HG02840 (cell line): Measurements from ENCODE around the gene C19orf25.
"Not testable (repeated sequence)": the region's sequence is repeated elsewhere in the genome, so short reads cannot be mapped to it uniquely, and the experiment has no call there.

Experiments used
- ATAC-seq: cut with Tn5 transposase; IDR thresholded peaks from one replicate; pipeline ENCODE4 v1.9.1; 2021; ENCODE audit warnings: mild to moderate bottlenecking, moderate library complexity, moderate number of reproducible peaks; ENCODE audit not compliant: unreplicated experiment, low FRiP score

The C19orf25 gene

DNA sequence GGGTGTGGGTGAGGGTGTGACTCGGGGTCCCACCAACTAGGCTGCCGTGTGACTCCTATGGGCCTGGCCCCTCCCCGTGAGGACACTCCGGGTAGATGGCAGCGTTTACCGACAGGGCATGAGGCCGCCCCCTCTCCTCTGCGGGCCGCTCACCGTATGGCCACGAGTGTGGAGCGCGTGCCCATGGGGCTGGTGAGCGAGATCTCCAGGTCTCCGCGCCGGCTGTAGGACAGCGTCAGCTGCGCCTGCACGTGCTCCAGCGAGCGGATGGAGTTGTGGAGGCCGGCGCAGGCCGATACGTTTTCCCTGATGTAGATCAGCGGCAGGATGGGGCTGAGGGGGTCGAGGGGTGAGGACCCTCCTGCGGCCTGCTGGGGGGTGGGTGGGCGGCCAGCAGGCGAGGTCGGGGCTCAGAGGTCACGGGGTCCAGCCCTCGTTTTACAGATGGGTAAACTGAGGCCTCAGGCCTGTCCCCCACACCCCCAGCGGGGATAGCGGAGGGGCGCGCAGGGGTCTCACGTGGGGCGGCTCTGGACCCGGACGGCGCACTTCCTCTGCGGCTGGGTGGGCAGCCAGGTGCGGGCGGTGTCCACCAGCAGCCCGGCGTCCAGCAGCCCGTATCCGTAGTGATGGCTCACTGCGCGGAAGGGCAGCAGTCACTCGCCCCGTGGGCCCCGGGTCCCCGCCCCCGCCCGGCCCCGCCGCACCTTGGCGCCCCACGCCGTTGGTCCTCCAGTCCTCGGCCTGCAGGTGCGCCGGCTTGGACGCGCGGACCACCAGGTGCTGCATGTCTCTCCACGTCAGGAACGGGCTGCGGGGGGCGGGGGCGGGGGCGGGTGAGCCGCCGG is 4.3 kb upstream of the C19orf25 start:
- no peak for ATAC-seq

DNA sequence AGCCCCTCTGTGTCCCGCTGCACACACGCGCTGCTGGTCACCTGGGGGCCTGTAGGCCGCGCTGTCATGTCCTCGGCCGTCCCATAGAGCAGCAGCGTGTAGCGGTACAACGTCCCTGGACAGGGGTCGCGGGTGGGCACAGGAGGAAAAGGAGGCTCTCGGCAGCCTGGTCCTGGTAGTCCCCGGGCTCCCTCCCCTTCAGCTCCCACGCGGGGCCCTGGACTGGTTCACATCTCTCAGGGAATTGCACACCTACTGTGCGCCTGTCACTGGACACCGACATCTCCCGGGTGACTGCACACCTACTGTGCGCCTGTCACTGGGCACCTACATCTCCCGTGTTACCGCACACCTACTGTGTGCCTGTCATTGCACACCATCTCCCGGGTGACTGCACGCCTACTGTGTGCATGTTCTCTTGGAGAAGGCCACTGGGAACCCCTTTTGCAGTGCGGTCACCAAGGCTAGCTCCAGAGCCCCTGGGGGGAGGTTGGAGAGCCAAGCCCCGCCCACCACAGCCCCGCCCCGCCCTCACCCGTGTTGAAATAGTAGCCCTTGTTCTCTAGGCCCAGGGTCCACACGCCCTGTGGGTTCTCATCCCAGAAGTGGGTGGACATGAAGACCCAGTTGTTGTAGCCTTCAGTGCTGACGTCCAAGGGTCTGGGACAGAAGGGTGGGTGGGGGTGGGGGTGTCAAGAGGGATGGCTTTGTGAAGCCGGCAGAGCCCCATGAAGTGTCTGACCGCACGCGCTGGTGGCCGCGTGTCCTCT is 3.5 kb upstream of the C19orf25 start:
- ATAC-seq, result no peak

DNA sequence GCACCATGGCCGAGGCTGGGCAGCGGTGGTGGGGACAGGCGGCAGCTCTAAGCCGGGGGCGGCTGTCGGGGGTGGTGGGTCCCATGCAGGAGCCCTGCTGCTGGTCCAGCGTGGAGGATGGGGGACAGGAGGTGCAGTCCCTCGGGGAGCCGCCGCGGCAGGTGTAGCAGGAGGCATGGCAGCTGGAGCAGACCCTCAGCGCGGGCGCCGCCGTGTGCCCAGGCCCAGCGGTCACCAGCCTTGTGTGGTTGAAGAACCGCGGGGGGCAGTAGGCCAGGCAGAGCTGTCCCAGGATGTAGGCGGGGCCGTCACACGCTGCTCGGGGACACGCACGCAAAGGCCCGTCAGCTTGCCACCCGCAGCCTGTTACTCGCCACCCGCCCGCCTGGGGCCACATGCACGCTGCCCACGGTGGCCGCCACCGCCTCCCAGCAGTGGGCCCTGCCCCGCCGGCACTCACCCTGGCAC is 2.9 kb upstream of the C19orf25 start:
- ATAC-seq, result no peak

DNA sequence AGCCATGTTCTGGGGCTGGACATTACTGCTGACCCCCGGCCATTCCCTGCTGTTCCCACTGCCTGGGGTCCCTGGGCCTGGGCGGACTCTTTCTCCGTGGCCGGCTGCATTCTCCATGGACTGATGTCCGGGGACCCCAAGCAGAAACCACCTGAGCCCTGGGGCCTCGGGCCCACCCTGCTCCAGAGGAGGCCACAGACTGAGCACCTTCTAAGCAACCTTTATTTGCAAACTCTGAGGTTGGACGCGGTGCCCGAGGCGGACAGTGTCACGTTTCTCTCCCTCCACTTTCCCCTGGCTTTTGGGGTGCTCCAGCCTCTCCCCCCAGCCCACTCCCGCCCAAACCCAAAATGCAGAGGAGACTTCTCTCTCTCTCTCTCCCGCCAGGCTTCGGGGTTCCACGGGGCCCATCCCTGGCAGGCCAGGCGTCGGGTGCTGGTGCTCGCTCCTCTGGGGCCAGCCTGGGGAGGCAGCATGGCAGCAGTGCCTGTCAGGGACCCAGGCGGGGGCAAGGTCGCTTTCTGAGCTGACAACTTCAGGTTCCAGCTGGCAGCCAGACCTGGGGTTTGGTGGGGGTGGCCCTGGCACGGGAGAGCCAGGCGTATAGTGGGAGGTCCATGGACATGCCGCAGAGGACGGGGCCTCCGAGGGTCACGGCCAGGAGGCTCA is 2.3 kb upstream of the C19orf25 start:
- no peak for ATAC-seq

DNA sequence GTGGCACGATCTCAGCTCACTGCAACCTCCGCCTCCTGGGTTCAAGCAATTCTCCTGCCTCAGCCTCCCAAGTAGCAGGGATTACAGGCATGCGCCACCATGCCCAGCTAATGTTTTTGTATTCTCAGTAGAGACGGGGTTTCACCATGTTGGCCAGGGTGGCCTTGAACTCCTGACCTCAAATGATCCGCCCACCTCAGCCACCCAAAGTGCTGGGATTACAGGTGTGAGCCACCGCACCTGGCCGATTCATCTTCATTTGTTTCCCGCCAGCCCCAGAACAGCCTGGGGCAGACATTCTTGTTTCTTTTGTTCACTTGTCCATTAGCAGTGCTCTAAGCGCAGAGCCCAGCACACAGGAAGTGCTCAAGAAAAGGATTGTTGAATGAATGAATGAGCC is 2.0 kb downstream of the C19orf25 start:
- not testable (repeated sequence) for ATAC-seq

DNA sequence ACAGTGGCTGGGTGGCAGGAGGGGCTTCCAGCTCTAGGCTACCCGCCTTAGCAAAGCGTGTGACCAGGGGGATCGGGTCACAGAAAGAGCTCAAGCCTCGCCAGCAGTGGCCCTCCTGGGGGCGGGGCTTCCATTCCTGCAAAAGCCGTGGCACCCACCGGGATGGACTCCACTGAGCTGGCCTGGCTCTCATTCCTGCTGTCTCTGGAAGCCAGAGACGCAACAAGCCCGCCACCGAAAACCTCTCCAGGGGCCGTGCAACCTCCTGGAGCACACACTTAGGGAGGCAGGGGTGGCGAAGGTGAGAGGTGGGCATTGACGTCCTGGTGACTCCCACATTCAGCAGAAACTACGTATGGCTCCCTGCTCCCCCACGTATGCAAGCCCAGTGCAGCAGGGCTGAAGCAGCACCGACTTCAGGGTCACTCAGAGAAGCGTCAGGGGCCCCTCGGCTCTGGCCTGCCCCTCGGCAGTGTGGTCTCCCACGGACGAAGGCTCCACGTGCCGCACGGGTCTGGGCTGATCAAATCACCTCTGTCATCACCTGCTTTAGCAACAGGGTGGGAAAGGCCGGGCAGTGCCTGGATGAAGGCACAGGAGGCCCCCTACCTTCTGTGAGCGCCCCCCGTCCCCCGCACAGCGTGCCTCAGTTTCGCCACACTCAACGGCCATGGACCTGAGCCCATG is 3.1 kb downstream of the C19orf25 start:
- ATAC-seq, result no peak

DNA sequence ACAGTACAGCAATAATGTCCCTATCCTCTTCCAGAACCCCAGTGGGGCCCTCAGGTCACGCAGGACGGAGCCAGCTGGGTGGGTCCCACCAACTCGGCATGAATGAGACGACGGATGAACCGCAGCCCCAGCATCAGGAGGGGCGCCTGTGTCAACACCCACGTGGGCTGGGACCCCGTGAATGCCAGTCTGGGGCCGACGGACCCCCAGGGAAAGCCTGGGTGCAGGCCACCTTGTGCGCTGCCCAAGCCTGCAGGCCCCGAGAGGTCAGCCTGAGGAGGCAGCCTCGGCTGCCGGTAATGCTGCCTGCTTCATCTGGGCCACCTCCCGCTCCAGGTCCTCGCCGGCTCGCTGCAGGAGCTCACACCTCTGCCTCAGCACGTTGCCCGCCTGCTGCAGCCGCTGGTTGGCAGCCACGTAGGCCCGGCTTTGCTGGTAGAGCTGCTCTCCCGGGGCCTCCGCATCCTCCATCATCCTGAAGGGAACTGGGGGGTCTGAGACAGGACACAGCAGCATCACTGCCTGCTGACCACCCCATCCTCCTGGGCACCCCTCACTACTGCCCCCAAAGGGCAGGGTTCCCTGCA is 4.2 kb downstream of the C19orf25 start:
- no peak for ATAC-seq

DNA sequence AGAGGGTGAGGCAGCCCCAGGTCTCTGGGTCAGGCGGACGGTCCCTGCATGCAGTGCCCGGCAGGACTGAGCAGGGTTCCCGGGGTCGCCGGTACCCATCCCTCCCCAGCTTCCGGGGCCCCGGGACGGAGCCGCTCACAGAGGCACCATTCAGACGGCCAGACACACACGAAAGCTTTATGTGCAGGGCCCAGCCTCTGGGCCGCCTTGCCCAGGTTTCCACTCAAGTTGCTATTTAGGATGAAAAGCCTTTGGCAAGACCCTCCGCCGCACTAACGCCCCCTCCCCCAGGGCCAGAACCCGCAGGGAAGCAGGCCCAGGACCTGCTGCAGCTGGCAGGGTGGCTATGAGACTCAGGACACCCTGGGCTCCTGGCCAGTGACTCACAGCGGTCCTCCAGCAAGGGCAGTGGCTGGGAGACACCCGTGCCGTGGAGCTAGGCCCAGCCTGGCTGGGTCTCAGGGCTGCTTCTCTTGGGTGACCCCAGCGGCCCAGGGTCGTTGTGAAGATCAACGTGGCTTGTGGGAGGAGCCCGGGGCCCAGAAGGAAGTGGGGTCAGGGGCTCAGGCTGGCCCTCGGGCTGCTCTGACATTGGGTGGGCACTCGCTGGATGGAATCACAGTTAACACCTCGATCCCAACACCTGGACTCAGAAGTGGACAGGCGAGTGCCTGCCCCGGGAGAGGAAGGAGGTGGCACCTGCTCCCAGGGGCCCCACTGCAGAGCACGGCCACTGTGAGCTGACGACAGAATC is 4.8 kb downstream of the C19orf25 start:
- ATAC-seq, result no peak

DNA sequence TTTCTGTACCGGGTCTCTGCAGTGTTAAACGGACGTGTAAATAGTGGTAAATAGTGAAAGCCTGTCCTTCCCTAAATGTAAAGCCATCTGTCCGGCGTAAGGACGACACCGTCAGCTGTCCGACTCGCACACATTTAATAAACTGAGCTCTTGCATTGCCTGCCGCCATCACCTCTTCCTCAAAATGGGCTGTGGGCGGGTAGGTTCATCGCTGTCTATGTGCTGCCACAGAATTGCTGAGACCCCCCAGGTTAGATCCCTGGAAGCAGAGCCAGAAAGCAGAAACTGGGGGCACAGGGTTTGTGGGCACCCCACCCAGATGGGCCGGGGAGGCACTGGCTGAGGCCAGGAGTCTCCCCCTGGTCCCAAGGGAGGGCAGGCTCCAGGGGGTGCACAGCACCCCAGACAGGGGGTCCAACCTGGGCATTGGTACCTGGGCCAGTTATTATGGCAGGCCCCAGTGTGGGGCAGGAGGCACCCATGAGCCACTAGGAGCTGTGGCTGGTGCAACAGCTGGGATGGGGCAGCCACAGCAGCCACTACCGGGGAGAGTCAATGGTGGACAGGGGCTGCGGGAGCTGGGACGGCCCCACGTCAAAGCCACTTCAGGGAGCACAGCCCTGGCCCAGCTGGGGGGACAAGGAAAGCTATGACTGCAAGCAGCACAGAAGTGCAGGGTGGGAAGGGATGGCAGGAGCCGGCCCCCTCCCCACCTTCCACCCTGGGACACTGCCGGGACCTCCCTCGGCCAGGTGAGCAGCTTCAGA is 5.7 kb downstream of the C19orf25 start:
- ATAC-seq, result no peak

DNA sequence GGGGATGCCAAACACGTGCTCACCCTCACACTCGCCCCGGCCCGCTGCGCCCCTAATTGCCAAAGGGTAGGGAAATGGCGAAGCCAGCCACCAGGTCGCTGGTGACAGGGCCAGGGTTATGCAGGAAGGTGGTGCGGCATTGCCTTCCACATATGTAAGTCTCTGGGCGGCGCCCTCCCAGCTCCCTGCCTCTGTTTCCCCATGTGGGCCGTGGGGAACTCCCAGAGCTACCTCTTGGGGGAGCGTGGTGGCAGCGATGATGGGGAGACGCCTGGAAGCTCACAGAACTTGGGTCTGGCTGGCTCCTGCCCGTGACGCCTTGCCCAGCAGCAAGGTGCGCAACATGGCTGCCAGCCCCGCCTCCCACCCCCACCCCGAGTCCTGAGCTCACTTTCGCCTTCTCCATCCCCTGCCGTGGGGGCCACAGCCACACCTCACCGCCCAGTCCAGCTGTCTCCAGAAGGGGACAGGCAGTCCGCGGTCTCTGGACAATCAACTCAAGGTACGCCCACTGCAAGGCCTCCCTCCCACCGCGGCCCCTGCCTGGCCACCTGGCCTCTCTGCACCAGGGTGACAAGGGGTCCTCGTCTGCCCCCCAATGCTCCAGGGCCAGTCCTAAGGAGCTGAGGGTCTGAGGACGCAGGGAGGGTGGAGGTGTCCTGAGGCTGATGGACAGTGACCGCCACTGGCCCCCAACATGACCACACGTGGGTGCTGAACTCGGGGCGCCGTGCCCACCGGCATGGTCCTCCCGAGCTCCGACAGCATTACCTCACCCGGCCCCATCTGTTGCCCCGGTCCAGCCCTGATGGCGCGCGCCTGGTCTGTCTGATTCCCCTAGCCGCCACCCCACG is 6.6 kb downstream of the C19orf25 start:
- ATAC-seq, result no peak

DNA sequence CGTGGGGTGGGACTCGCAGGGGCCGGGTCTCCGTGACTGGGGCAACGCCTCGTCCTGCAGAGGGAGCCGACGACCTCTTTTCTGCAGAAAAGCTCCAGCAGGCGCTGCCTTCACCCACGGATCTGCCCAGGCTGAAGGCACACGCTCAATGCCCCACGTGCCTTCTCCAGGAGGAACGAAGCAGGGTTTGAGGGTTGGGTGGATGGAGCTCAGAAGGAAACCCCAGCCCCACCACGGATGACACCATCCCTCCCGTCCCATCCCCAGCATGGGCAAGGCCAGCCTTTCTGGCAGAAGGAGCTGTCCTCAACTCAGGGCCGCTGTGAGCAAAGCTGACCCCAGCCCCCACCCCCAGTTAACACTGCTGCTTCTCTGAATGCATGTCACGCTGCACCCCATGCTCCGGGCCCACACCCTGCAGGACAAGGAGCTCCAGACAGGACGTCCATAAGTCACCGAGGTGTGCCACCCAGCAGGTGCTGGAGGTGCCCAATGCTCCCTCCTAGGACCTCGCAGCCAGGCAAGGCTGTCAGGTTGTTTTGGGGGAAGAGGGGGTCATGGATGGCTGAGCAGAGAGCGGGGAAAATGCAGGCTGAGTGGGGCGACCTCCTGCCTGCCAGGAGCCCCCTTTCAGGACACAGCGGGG is 7.4 kb downstream of the C19orf25 start:
- ATAC-seq, result no peak

DNA sequence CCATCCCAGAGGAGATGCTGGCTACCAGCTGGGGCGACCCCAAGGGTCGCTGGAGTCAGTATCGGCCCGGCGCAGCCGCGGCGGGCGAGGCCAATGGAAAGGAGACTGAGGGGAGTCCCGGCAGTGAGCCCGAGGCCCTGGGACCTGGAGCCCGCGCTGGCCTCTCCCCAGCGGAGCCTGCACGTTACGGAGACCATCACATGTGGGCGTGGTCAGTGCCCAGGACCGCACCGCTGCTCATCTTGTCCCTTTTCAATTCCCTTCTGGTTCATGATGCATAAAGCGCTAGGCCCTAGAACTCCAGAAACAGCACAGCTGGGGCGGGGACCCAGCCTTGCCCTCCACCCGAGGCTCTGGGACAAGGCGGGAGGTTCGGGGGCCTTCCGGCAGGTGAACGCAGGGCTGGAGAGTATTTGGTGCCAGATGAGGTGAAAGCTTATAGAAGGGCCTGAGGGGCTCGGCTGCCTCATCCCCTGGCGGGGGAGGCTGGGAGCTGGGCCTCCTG is 8.0 kb downstream of the C19orf25 start:
- no peak for ATAC-seq

DNA sequence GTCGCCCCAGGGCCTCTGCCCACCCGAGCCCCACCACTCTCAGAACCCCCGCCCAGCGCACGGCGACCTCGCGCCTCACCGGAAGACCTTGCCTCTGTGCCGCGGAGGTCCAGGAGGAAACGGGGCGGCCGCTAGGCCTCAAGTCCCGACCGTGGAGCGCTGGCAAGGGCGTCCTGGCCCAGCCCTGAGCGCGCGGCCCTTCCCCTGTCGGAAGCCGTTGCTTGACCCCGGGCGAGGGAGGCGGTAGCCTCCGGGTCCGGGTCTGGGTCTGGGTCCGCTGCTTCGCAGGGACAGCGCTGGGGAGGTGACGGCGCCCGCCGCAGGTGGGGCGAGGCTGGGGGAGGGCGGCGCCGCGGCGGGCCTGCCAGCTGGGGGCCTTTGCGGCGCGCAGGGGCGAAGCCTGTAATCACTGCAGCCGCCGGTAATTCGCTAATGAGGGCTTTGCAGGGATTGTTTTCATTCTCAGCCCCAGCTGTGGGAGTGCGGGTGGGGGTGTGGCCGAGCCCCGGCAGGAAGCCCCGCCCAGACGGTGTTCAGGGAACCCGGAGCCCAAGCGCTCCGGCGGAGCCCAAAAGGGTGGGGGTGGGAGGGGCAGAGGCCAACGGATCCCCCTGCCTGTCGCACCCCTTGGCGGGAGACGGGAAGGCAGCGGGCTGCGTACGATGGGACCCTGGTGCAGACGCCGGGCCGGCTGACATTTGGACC is 8.6 kb downstream of the C19orf25 start:
- ATAC-seq, result no peak

DNA sequence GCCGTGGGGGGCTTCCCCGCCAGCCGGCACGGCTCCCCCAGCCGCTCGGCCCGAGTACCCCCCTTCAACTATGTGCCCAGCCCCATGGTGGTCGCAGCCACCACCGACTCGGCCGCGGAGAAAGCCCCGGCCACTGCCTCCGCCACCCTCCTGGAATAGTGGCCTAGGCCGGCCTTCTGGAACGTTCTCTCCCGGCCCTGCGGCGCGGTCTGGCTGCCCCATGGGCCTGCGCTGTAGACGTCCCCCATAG is 9.0 kb downstream of the C19orf25 start:
- no peak for ATAC-seq

DNA sequence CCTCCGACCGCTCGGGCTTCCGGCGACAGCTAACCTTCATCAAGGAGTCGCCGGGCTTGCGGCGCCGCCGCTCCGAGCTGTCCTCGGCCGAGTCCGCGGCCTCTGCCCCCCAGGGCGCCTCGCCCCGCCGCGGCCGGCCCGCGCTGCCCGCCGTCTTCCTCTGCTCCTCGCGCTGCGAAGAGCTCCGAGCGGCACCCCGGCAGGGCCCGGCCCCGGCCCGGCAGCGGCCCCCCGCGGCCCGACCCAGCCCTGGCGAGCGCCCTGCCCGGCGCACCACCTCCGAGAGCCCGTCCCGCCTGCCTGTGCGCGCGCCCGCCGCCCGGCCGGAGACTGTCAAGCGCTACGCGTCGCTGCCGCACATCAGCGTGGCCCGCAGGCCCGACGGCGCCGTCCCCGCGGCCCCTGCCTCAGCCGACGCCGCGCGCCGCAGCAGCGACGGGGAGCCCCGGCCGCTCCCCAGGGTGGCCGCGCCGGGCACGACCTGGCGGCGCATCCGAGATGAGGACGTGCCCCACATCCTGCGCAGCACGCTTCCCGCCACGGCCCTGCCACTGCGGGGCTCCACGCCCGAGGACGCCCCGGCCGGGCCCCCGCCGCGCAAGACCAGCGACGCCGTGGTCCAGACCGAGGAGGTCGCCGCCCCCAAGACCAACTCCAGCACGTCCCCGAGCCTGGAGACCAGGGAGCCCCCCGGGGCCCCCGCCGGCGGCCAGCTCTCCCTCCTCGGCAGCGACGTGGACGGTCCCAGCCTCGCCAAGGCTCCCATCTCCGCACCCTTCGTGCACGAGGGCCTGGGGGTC is 9.6 kb downstream of the C19orf25 start:
- no peak for ATAC-seq

DNA sequence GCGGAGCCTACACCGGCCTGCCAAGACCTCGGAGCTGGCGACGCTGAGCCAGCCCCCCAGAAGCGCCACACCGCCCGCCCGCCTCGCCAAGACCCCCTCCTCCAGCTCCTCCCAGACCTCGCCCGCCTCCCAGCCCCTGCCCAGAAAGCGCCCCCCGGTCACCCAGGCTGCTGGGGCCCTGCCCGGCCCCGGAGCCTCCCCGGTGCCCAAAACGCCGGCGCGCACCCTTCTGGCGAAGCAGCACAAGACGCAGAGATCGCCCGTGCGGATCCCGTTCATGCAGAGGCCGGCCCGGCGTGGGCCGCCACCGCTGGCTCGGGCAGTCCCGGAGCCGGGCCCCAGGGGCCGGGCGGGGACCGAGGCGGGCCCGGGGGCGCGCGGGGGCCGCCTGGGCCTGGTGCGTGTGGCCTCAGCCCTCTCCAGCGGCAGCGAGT is 10.2 kb downstream of the C19orf25 start:
- no peak for ATAC-seq
